OCI-LY7 (cell line): ENCODE data around the gene CDK11B.

Source experiments
- EZH2phosphoT487 ChIP-seq: fragments of 200-600 bp; sonication (generic); IDR thresholded peaks from 2 replicates; pipeline ENCODE4 v1.6.1; 2018; ENCODE audit warnings: low read depth, borderline replicate concordance, mild to moderate bottlenecking, mixed run types, antibody characterized with exemption, low read length, moderate library complexity, mixed read lengths
- TF ChIP-seq, protein P1 (sequence below): fragments of 200-600 bp; sonication (generic); conservative IDR thresholded peaks from 2 replicates; pipeline ENCODE4 v1.5.1; 2014; ENCODE audit warnings: mild to moderate bottlenecking, antibody characterized with exemption, low read length, moderate library complexity, mixed read lengths

DNA sequence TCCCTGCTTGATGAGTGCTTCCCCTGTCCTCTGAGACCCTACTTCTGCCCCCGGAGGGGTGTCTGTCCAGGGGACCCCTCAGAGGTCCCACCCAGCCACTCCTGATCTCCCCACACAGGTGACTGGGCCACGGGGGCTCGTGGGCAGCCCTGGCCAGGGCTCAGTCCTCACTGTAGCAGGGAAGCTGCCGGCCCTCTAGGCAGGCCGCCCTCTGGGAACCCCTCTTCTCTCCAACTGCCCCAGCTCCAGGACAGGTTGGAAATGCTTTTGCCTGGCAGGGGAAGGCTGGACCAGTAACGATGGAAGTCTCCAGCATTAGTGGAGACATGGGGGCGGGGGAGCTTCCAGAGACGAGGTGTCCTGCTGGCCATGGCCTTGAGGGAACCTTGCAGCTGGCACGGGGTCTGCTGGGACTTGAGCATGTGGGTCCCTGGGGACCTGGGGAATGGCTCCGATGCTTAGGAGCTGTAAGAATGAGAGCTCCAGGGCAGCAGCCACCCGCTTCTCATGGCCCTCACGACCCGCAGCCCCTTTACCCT lies 55.8 kb downstream of the CDK11B start:
- TF ChIP-seq, protein P1, sequence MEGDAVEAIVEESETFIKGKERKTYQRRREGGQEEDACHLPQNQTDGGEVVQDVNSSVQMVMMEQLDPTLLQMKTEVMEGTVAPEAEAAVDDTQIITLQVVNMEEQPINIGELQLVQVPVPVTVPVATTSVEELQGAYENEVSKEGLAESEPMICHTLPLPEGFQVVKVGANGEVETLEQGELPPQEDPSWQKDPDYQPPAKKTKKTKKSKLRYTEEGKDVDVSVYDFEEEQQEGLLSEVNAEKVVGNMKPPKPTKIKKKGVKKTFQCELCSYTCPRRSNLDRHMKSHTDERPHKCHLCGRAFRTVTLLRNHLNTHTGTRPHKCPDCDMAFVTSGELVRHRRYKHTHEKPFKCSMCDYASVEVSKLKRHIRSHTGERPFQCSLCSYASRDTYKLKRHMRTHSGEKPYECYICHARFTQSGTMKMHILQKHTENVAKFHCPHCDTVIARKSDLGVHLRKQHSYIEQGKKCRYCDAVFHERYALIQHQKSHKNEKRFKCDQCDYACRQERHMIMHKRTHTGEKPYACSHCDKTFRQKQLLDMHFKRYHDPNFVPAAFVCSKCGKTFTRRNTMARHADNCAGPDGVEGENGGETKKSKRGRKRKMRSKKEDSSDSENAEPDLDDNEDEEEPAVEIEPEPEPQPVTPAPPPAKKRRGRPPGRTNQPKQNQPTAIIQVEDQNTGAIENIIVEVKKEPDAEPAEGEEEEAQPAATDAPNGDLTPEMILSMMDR, result no peak
- no peak for TF ChIP-seq EZH2phosphoT487
